Fibroblast of lung (primary cell): ENCODE results near the gene TCF4.

ENCODE experiments used
- EZH2 ChIP-seq: IDR thresholded peaks from 2 replicates; pipeline ENCODE4 v1.5.1; 2012; ENCODE audit warnings: low read length, control low read depth, mild to moderate bottlenecking; ENCODE audit errors: missing control alignments
- TF ChIP-seq, protein P1 (sequence below), 2 donors: IDR thresholded peaks in 1 of 2; conservative IDR thresholded peaks in 1 of 2; 1 replicate in 1 of 2; 2 replicates in 1 of 2; pipeline ENCODE4 v1.5.1; 2011 to 2012; ENCODE audit warnings: low read length in 2 of 2, control low read depth in 1 of 2, inconsistent platforms in 1 of 2, low read depth in 1 of 2, mild to moderate bottlenecking in 1 of 2

GRCh38 chr18:55589625-55590291, 1.8 kb upstream of the TCF4 start:
- TF ChIP-seq, protein P1, sequence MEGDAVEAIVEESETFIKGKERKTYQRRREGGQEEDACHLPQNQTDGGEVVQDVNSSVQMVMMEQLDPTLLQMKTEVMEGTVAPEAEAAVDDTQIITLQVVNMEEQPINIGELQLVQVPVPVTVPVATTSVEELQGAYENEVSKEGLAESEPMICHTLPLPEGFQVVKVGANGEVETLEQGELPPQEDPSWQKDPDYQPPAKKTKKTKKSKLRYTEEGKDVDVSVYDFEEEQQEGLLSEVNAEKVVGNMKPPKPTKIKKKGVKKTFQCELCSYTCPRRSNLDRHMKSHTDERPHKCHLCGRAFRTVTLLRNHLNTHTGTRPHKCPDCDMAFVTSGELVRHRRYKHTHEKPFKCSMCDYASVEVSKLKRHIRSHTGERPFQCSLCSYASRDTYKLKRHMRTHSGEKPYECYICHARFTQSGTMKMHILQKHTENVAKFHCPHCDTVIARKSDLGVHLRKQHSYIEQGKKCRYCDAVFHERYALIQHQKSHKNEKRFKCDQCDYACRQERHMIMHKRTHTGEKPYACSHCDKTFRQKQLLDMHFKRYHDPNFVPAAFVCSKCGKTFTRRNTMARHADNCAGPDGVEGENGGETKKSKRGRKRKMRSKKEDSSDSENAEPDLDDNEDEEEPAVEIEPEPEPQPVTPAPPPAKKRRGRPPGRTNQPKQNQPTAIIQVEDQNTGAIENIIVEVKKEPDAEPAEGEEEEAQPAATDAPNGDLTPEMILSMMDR (conservative IDR thresholded peaks at IDR 0.05 in 1 of 2, IDR thresholded peaks at IDR 0.05 in 1 of 2; ENCODE audit: low read depth in 1 of 2, low read length in 2 of 2) = no peak
- TF ChIP-seq EZH2 = no peak
